ENCODE results near the gene HSD17B4.

DNA sequence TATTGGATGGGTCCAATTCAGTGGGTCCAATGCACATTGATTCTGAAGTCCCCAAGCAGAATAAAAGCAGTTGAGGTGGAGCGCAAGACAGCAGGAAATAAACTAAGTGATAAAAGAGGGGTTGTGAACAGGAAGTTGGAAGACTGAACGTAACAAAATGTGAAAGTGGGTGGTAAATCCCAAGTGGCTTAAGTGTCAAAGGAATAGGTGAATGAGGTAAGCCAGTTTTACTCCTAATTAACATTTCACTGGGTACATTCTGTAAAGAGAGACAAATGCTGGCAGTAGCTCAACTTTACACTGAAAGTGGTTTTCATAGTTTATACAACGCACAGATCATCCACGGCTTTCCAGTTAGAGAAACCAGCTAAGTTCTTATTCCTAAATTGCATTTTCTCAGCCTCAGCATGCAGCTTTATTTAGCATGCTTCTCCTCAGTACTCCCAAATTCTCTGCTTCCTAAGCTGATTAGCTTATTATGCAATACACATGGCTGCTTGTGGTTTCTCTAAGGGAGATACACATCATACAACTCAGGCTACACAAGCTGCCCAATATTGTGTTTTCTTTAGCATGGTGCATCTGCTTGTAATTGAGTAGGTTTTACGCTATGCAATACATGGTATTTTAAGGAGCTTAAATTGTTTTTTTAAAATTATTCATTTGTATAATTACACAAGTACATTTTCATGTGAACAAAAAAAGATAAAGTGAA lies 34.2 kb upstream of the HSD17B4 start:
- TF ChIP-seq, protein P1, sequence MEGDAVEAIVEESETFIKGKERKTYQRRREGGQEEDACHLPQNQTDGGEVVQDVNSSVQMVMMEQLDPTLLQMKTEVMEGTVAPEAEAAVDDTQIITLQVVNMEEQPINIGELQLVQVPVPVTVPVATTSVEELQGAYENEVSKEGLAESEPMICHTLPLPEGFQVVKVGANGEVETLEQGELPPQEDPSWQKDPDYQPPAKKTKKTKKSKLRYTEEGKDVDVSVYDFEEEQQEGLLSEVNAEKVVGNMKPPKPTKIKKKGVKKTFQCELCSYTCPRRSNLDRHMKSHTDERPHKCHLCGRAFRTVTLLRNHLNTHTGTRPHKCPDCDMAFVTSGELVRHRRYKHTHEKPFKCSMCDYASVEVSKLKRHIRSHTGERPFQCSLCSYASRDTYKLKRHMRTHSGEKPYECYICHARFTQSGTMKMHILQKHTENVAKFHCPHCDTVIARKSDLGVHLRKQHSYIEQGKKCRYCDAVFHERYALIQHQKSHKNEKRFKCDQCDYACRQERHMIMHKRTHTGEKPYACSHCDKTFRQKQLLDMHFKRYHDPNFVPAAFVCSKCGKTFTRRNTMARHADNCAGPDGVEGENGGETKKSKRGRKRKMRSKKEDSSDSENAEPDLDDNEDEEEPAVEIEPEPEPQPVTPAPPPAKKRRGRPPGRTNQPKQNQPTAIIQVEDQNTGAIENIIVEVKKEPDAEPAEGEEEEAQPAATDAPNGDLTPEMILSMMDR (IDR thresholded peaks at IDR 0.05), result no peak
- TF ChIP-seq, protein P2, sequence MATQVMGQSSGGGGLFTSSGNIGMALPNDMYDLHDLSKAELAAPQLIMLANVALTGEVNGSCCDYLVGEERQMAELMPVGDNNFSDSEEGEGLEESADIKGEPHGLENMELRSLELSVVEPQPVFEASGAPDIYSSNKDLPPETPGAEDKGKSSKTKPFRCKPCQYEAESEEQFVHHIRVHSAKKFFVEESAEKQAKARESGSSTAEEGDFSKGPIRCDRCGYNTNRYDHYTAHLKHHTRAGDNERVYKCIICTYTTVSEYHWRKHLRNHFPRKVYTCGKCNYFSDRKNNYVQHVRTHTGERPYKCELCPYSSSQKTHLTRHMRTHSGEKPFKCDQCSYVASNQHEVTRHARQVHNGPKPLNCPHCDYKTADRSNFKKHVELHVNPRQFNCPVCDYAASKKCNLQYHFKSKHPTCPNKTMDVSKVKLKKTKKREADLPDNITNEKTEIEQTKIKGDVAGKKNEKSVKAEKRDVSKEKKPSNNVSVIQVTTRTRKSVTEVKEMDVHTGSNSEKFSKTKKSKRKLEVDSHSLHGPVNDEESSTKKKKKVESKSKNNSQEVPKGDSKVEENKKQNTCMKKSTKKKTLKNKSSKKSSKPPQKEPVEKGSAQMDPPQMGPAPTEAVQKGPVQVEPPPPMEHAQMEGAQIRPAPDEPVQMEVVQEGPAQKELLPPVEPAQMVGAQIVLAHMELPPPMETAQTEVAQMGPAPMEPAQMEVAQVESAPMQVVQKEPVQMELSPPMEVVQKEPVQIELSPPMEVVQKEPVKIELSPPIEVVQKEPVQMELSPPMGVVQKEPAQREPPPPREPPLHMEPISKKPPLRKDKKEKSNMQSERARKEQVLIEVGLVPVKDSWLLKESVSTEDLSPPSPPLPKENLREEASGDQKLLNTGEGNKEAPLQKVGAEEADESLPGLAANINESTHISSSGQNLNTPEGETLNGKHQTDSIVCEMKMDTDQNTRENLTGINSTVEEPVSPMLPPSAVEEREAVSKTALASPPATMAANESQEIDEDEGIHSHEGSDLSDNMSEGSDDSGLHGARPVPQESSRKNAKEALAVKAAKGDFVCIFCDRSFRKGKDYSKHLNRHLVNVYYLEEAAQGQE (IDR thresholded peaks at IDR 0.05; ENCODE audit: insufficient read depth in 1 of 2, low read depth in 2 of 2, low read length in 1 of 2), result no peak
- TF ChIP-seq SIN3A (IDR thresholded peaks at IDR 0.05; ENCODE audit: borderline replicate concordance, insufficient read depth, low read depth, low read length), result no peak
- TF ChIP-seq POLR2AphosphoS5 (IDR thresholded peaks at IDR 0.05; ENCODE audit: low read depth, low read length), result no peak
